ENCODE measurements around the gene CAPN1. TPM values are rescaled to one million over a fixed set of nuclear protein-coding genes. Genes with fewer than 3 reads are reported as not detected.

The CAPN1 gene
- total and polyA plus RNA-seq, 2 experiments from 2014 or later, result 133 to 202 TPM

GRCh38 chr11:65225279-65226102, 43.8 kb downstream of the CAPN1 start:
- no peaks in the 10 kb centered on the region for H3K27me3 ChIP-seq
- H3K79me2 ChIP-seq, result no peaks in the 10 kb centered on the region
- H3K4me1 ChIP-seq (ENCODE audit: insufficient read depth), result peaks cover 16% of the 10 kb centered on the region
- 11% methylated on average over 42 of the region's 42 CpGs for WGBS (ENCODE audit: low lambda C conversion rate, missing lambda C conversion rate)
- no peaks in the 10 kb centered on the region for H3K9me2 ChIP-seq (replicated peaks; ENCODE audit: insufficient read depth)
- peak overlapping the region; percentile 95 for H3K4me2 ChIP-seq
- H3K36me3 ChIP-seq (replicated peaks; ENCODE audit: insufficient read depth, low read depth), result no peaks in the 10 kb centered on the region
- no peak overlapping the region for H3K4me3 ChIP-seq
- TF ChIP-seq EZH2phosphoT487 (IDR thresholded peaks at IDR 0.05; ENCODE audit: low read depth, severe bottlenecking, unreplicated experiment), result no peak
- no peak for TF ChIP-seq EZH2 (IDR thresholded peaks at IDR 0.05; ENCODE audit: borderline replicate concordance)
- TF ChIP-seq, protein P1, sequence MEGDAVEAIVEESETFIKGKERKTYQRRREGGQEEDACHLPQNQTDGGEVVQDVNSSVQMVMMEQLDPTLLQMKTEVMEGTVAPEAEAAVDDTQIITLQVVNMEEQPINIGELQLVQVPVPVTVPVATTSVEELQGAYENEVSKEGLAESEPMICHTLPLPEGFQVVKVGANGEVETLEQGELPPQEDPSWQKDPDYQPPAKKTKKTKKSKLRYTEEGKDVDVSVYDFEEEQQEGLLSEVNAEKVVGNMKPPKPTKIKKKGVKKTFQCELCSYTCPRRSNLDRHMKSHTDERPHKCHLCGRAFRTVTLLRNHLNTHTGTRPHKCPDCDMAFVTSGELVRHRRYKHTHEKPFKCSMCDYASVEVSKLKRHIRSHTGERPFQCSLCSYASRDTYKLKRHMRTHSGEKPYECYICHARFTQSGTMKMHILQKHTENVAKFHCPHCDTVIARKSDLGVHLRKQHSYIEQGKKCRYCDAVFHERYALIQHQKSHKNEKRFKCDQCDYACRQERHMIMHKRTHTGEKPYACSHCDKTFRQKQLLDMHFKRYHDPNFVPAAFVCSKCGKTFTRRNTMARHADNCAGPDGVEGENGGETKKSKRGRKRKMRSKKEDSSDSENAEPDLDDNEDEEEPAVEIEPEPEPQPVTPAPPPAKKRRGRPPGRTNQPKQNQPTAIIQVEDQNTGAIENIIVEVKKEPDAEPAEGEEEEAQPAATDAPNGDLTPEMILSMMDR (IDR thresholded peaks at IDR 0.05; ENCODE audit: poor library complexity), result peak; percentile 56
- H3K9me3 ChIP-seq (ENCODE audit: low read depth), result no peaks in the 10 kb centered on the region
- peak; percentile 78 for DNase-seq (ENCODE audit: low spot score)
- peak overlapping the region; percentile 65 for H3K27ac ChIP-seq
- peak overlapping the region; percentile 87 for H2AFZ ChIP-seq
- no peaks in the 10 kb centered on the region for H4K20me1 ChIP-seq (ENCODE audit: insufficient read depth, poor library complexity, severe bottlenecking)

GRCh38 chr11:65226103-65226442, 44.3 kb downstream of the CAPN1 start:
- peak overlapping the region; percentile 87 for H2AFZ ChIP-seq
- no peaks in the 10 kb centered on the region for H3K9me2 ChIP-seq (replicated peaks; ENCODE audit: insufficient read depth)
- H3K79me2 ChIP-seq, result no peaks in the 10 kb centered on the region
- peak overlapping the region; percentile 65 for H3K27ac ChIP-seq
- peaks cover 16% of the 10 kb centered on the region for H3K4me1 ChIP-seq (ENCODE audit: insufficient read depth)
- H3K4me3 ChIP-seq, result no peak overlapping the region
- no peaks in the 10 kb centered on the region for H4K20me1 ChIP-seq (ENCODE audit: insufficient read depth, poor library complexity, severe bottlenecking)
- no peaks in the 10 kb centered on the region for H3K36me3 ChIP-seq (replicated peaks; ENCODE audit: insufficient read depth, low read depth)
- DNase-seq (ENCODE audit: low spot score), result no peak
- TF ChIP-seq EZH2 (IDR thresholded peaks at IDR 0.05; ENCODE audit: borderline replicate concordance) (no peak), EZH2phosphoT487 (IDR thresholded peaks at IDR 0.05; ENCODE audit: low read depth, severe bottlenecking, unreplicated experiment) (no peak)
- TF ChIP-seq, protein P1 (IDR thresholded peaks at IDR 0.05; ENCODE audit: poor library complexity), result no peak
- 84% methylated on average over 7 of the region's 7 CpGs for WGBS (ENCODE audit: low lambda C conversion rate, missing lambda C conversion rate)
- no peaks in the 10 kb centered on the region for H3K27me3 ChIP-seq
- peak overlapping the region; percentile 95 for H3K4me2 ChIP-seq
- no peaks in the 10 kb centered on the region for H3K9me3 ChIP-seq (ENCODE audit: low read depth)

GRCh38 chr11:65227879-65228278, 46.2 kb downstream of the CAPN1 start:
- 65% methylated on average over 2 of the region's 2 CpGs for WGBS (ENCODE audit: low lambda C conversion rate, missing lambda C conversion rate)
- H2AFZ ChIP-seq, result no peak overlapping the region
- no peaks in the 10 kb centered on the region for H3K9me2 ChIP-seq (replicated peaks; ENCODE audit: insufficient read depth)
- no peak for DNase-seq (ENCODE audit: low spot score)
- no peaks in the 10 kb centered on the region for H3K27me3 ChIP-seq
- no peak overlapping the region for H3K4me2 ChIP-seq
- H3K27ac ChIP-seq, result no peak overlapping the region
- no peak overlapping the region for H3K4me3 ChIP-seq
- H3K4me1 ChIP-seq (ENCODE audit: insufficient read depth), result peaks cover 16% of the 10 kb centered on the region
- H3K9me3 ChIP-seq (ENCODE audit: low read depth), result no peaks in the 10 kb centered on the region
- H3K79me2 ChIP-seq, result no peaks in the 10 kb centered on the region
- H3K36me3 ChIP-seq (replicated peaks; ENCODE audit: insufficient read depth, low read depth), result no peaks in the 10 kb centered on the region
- TF ChIP-seq EZH2phosphoT487 (IDR thresholded peaks at IDR 0.05; ENCODE audit: low read depth, severe bottlenecking, unreplicated experiment), result no peak
- TF ChIP-seq EZH2 (IDR thresholded peaks at IDR 0.05; ENCODE audit: borderline replicate concordance), result no peak
- TF ChIP-seq, protein P1 (IDR thresholded peaks at IDR 0.05; ENCODE audit: poor library complexity), result no peak
- H4K20me1 ChIP-seq (ENCODE audit: insufficient read depth, poor library complexity, severe bottlenecking), result no peaks in the 10 kb centered on the region
